ENCODE measurements around the gene ZNF646. TPM values are rescaled to one million over a fixed set of nuclear protein-coding genes. Genes with fewer than 3 reads are reported as not detected.

The ZNF646 gene
- total and polyA plus RNA-seq, 4 donors = 0.89 to 9.6 (median 4.0) TPM

DNA sequence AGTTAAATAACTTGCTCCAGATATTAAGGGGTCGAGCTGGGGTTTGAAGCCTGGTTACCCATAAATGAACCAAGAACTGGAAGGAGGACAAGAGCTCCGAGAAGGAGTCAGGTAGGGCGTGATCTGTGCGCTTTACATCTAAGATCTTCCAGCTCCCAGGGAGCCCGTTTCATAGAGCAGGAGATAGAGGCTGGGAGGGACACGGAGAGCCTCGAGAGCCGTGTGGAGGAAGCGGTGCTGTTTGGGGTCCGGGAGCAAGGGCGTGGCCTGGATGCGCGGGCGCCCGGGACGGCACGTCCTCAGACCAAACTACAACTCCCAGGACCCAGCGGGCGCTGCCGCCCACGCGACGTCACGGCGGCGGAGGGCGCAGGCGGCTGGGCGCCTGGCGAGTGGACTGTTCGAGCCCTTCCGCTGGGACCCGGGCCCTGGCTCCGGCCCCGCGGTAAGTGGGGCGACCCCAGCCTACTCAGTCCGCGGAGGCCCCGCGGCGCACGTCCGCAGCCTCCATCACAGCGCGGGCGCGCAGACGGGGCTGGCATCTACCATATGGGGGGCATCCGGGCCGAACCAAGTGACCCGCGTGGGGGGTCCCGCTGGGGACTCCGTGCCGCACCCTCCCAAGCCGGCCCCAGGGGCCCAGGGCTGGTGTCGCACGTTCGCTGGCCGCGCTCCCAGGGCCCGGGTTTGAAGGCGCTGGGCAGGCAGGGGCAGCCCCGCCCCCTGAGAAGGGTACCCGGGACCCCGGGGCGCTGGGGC is 34.0 kb downstream of the ZNF646 start, which contains the start of gene BCKDK (continued):
- TF ChIP-seq, protein P1, sequence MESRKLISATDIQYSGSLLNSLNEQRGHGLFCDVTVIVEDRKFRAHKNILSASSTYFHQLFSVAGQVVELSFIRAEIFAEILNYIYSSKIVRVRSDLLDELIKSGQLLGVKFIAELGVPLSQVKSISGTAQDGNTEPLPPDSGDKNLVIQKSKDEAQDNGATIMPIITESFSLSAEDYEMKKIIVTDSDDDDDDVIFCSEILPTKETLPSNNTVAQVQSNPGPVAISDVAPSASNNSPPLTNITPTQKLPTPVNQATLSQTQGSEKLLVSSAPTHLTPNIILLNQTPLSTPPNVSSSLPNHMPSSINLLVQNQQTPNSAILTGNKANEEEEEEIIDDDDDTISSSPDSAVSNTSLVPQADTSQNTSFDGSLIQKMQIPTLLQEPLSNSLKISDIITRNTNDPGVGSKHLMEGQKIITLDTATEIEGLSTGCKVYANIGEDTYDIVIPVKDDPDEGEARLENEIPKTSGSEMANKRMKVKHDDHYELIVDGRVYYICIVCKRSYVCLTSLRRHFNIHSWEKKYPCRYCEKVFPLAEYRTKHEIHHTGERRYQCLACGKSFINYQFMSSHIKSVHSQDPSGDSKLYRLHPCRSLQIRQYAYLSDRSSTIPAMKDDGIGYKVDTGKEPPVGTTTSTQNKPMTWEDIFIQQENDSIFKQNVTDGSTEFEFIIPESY (IDR thresholded peaks at IDR 0.05) = no peak

DNA sequence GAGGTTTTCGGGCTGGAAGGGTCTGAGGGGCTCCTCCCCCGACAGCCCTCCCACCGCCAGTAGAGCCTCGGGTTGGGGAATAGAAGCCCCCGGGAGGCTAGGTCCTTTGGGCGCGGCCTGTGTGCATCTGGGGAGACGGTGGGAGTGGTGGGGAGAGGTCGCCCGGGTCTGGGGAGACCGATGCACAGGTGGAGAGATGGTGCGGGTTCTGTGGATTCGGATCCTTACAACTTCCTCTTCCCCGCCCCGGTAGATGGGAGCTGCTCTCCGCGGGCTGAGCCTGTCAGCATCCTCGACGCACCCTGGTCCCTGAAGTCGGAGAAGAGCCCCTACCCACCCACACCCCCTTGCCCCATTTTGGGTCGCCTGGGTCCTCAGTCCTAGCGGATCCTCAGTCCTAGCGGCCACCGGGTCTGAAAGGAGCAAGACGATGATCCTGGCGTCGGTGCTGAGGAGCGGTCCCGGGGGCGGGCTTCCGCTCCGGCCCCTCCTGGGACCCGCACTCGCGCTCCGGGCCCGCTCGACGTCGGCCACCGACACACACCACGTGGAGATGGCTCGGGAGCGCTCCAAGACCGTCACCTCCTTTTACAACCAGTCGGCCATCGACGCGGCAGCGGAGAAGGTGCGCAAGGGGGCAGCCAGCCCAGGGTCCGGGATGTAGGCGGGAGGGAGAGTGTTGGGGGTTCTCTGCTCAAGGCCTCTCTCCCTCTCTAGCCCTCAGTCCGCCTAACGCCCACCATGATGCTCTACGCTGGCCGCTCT is 34.8 kb downstream of the ZNF646 start:
- no peak for DNase-seq (ENCODE audit: low spot score)
- peaks cover 20 to 55% (median 40%) of the 10 kb centered on the region in 4 donors for H3K4me1 ChIP-seq (ENCODE audit: control insufficient read depth in 4 of 4, insufficient read depth in 4 of 4, low read length in 3 of 4)
- no peaks in the 10 kb centered on the region for H3K9me3 ChIP-seq (ENCODE audit: control insufficient read depth in 4 of 4, low read length in 3 of 4)
- H3K27me3 ChIP-seq (ENCODE audit: control insufficient read depth in 4 of 4, insufficient read depth in 4 of 4, low read length in 3 of 4) = no peaks in the 10 kb centered on the region
- H3K27ac ChIP-seq (ENCODE audit: low read depth in 1 of 2, low read length in 2 of 2) = peak overlapping the region; percentile 86 to 96
- H3K36me3 ChIP-seq (ENCODE audit: control insufficient read depth in 4 of 4, insufficient read depth in 3 of 4, low read depth in 1 of 4, low read length in 3 of 4) = peaks cover 0 to 10% (median 6%) of the 10 kb centered on the region in 4 donors
- 53% methylated on average over 57 of the region's 57 CpGs for WGBS
- peak overlapping the region; percentile 53 to 91 (median 61) for H3K4me3 ChIP-seq (ENCODE audit: low read depth in 1 of 3, low read length in 3 of 3)
- TF ChIP-seq, protein P2, sequence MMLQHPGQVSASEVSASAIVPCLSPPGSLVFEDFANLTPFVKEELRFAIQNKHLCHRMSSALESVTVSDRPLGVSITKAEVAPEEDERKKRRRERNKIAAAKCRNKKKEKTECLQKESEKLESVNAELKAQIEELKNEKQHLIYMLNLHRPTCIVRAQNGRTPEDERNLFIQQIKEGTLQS (IDR thresholded peaks at IDR 0.05) = no peak
- no peak for TF ChIP-seq FOXA1 (IDR thresholded peaks at IDR 0.05)
- H3K9ac ChIP-seq (ENCODE audit: low read depth in 1 of 2, low read length in 2 of 2) = peak overlapping the region; percentile 34 to 72

DNA sequence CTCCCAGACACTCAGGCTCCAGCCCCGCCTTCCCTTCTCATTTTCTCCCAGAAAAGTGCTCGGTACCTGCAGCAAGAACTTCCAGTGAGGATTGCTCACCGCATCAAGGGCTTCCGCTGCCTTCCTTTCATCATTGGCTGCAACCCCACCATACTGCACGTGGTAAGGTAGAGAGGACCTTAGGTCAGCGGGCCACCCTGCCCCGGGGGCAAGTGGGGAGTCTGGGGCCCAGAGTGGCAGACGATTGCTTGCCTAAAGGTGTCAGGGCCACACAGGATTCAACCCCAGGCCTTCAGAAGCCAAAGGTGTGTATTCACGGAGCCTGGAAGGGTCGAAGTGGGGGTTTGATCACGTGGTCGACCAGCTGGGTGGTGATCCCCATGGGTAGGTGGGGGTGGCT is 35.4 kb downstream of the ZNF646 start:
- 93% methylated on average over 12 of the region's 12 CpGs for WGBS
- Histone ChIP-seq H3K27ac (ENCODE audit: low read depth in 1 of 2, low read length in 2 of 2) (peak overlapping the region; percentile 5 to 96), H3K9ac (ENCODE audit: low read depth in 1 of 2, low read length in 2 of 2) (no peak overlapping the region), H3K27me3 (ENCODE audit: control insufficient read depth in 4 of 4, insufficient read depth in 4 of 4, low read length in 3 of 4) (no peaks in the 10 kb centered on the region), H3K36me3 (ENCODE audit: control insufficient read depth in 4 of 4, insufficient read depth in 3 of 4, low read depth in 1 of 4, low read length in 3 of 4) (peaks cover 0 to 10% (median 6%) of the 10 kb centered on the region in 4 donors), H3K4me3 (ENCODE audit: low read depth in 1 of 3, low read length in 3 of 3) (no peak overlapping the region), H3K9me3 (ENCODE audit: control insufficient read depth in 4 of 4, low read length in 3 of 4) (no peaks in the 10 kb centered on the region), H3K4me1 (ENCODE audit: control insufficient read depth in 4 of 4, insufficient read depth in 4 of 4, low read length in 3 of 4) (peaks cover 25 to 60% (median 43%) of the 10 kb centered on the region in 4 donors)
- no peak for DNase-seq (ENCODE audit: low spot score)
- TF ChIP-seq RXRA (IDR thresholded peaks at IDR 0.05) = no peak
- TF ChIP-seq RAD21 (IDR thresholded peaks at IDR 0.05) = no peak
- TF ChIP-seq JUND (IDR thresholded peaks at IDR 0.05) = no peak
- TF ChIP-seq SP1 (IDR thresholded peaks at IDR 0.05) = no peak
- no peak for TF ChIP-seq FOXA2 (IDR thresholded peaks at IDR 0.05)
- TF ChIP-seq, protein P1 (IDR thresholded peaks at IDR 0.05) = no peak
- TF ChIP-seq, protein P2 (IDR thresholded peaks at IDR 0.05) = no peak
- no peak for TF ChIP-seq HNF4G (IDR thresholded peaks at IDR 0.05)
- TF ChIP-seq, protein P3, sequence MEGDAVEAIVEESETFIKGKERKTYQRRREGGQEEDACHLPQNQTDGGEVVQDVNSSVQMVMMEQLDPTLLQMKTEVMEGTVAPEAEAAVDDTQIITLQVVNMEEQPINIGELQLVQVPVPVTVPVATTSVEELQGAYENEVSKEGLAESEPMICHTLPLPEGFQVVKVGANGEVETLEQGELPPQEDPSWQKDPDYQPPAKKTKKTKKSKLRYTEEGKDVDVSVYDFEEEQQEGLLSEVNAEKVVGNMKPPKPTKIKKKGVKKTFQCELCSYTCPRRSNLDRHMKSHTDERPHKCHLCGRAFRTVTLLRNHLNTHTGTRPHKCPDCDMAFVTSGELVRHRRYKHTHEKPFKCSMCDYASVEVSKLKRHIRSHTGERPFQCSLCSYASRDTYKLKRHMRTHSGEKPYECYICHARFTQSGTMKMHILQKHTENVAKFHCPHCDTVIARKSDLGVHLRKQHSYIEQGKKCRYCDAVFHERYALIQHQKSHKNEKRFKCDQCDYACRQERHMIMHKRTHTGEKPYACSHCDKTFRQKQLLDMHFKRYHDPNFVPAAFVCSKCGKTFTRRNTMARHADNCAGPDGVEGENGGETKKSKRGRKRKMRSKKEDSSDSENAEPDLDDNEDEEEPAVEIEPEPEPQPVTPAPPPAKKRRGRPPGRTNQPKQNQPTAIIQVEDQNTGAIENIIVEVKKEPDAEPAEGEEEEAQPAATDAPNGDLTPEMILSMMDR (IDR thresholded peaks at IDR 0.05; ENCODE audit: low read depth, low read length, missing input control) = no peak
- TF ChIP-seq EGR1 (IDR thresholded peaks at IDR 0.05; ENCODE audit: low read depth in 2 of 2) = no peak

Measured in liver (tissue), 9 donors.